HG02938 (cell line): ENCODE measurements around the gene CRLF1.
"Not testable (repeated sequence)": the region's sequence is repeated elsewhere in the genome, so short reads cannot be mapped to it uniquely, and the experiment has no call there.

Experiments used
- ATAC-seq: cut with Tn5 transposase; IDR thresholded peaks from one replicate; pipeline ENCODE4 v1.9.1; 2021; ENCODE audit warnings: mild to moderate bottlenecking, moderate library complexity; ENCODE audit not compliant: unreplicated experiment

CRLF1 gene

GRCh38 chr19:18593367-18594095, 13.1 kb downstream of the CRLF1 start:
- ATAC-seq: no peak

DNA sequence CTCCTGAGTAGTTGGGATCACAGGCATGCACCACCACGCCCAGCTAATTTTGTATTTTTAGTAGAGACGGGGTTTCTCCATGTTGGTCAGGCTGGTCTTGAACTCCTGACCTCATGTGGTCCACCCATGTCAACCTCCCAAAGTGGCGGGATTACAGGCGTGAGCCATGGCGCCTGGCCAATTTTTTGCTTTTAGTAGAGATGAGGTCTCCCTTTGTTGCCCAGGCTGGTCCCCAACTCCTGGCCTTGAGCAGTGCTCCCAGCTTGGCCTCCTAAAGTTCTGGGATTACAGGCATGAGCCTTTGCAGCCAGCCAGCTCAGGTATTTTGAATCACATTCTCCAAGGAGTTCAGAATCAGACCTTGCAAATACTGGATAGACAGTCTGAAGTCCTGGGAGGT, 13.9 kb downstream of the CRLF1 start:
- ATAC-seq: not testable (repeated sequence)

DNA sequence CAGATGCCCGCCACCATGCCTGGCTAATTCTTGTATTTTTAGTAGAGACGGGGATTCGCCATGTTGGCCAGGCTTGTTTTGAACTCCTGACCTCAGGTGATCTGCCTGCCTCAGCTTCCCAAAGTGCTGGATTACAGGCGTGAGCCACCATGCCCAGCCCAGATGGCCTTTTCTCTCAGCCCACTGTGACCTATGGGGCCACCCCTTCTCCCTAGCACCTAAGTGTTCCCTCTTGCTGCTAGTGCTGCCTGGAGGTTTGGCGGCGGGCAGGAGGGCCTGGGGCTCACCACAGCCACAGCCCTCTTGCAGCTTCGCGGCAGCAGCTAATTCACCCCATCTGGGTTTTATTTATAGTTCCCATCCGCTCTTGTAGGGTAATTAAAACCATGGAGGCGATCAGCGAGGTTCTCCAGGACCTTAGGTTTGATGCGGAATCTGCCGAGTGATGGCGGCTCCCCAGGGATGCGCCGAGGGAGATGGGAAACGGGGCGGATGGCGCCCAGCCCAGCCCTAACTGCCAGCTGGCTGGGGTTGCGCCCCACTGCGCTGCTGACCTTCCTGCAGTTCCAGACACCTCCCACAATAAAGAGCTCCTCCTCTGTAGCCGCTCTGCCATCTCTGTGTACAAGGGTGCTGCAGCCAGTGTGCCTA, 14.7 kb downstream of the CRLF1 start:
- ATAC-seq: no peak

DNA sequence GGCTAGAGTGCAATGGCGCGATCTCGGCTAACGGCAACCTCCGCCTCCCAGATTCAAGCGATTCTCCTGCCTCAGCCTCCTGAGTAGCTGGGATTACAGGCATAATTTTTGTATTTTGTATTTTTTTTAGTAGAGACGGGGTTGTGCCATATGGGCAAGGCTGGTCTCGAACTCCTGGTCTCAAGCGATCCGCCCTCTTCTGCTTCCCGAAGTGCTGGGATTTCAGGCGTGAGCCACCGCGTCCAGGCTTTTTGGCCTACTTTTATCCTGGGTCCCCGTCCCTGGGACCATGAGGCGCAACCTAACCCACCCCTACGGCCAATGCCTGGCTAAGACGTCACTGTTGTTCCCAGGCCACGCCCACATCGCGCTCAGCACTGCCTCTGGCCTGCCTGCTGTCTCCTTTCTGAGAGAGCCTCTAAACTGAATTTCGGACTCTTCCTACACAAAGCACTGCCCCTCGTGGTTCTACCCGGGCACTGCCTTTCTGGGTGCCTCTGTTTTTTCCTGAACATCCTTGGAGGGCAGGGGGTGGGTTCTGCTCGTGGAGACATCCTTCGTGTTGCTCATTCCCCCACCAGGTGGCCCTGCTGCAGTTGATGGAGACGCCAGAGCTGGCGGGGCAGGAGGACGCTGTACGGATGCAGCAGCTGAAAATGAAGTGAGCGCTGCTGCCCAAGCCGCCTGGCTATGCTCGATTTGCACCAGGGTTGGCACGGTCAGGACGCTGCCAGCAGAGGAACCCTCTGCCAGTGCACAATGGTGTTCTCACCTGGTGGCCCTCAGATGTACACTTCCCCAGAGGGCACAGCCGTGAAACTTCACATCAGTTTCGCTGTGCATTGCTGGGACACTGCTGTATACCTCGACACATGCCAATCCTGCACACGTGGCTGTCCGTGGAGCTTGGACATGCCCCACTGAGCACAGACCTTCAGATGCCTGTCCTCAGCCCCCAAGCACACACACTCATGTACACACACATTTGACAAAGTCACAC, 16.0 kb downstream of the CRLF1 start:
- ATAC-seq: no peak

GRCh38 chr19:18589380-18590272, 17.0 kb downstream of the CRLF1 start:
- peak; percentile 32 for ATAC-seq

- ATAC-seq: peak; percentile 55
These were observed 17.8 kb downstream of the CRLF1 start, which contains the start of gene REX1BD for GRCh38 chr19:18588611-18589379. Gene REX1BD (plus strand): TSS chr19:18588798. CDS start chr19:18588802, 4 bp downstream.

- ATAC-seq: peak; percentile 12
These were observed 18.5 kb downstream of the CRLF1 start for GRCh38 chr19:18587962-18588610.

DNA sequence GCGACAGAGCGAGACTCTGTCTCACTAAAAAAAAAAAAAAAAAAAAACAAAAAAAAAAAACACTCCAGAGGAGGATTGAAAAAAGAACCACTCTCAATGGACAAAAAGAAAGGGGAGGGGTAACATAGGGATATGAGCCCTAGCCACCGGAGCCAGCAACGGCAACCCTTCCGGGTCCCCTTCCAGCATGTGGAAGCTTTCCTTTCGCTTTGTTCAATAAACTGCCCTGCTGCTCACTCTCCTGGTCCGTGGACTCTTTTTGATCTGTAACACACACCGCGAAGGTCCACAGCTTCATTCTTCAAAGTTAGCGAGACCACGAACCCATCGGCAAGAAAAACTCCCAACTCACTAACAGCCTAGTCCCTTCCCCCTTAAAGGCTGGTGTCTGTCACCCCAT, 19.0 kb downstream of the CRLF1 start:
- no peak for ATAC-seq

GRCh38 chr19:18586306-18586705, 20.3 kb downstream of the CRLF1 start:
- no peak for ATAC-seq

DNA sequence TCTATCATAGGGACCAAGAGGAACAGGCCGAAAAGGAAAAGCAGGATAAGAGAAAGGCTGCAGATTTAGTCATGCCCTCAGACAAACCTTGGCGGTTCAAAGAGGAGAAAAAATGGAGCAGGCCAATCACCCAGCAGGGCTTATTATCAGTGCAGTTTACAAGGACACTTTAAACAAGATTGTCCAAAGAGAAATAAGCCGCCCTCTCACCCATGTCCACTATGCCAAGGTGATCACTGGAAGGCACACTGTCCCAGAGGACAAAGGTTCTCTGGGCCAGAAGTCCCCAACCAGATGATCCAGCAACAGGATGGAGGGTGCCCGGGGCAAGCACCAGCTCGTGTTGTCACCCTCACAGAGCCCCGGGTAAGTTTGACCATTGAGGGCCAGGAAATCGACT, 26.3 kb downstream of the CRLF1 start:
- no peak for ATAC-seq

DNA sequence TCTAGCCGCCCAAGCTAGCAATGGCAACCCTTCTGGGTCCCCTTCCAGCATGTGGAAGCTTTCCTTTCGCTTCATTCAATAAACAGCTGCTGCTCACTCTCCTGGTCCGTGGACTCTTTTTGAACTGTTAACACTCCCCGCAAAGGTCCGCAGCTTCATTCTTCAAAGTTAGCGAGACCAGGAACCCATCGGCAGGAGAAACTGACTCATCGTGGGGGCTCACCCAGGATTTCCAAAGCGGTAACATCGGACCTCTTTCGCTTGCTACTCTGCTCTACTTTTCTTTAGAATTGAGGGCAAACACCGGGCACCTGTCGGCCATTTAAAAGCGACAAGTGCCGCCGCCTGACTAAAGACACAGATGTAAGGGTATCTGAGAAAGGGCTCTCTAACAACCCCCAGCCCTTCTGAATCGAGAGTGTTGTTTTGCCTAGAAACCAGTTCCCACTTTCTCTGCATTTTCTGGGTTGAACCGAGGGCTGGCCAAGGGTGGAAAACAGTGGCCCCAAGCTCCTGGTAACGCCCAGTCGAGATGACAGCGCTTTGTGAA, 29.2 kb downstream of the CRLF1 start:
- no peak for ATAC-seq

DNA sequence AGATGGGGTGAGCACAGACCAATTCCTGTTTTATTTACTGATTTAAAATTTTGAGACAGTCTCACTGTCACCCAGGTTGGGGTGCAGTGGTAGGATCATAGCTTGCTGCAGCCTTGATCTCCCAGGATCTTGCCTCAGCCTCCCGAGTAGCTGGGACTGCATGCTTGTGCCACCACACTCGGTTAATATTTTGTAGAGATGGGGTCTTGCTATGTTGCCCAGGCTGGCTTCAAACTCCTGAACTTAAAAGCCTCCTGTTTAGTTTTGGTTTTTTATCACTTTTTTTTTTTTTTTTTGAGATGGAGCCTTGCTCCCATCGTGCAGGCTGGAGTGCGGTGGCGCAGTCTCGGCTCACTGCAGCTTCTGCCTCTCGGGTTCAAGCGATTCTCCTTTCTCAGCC, 30.2 kb downstream of the CRLF1 start:
- ATAC-seq: no peak

GRCh38 chr19:18574691-18575291, 31.8 kb downstream of the CRLF1 start:
- no peak for ATAC-seq

DNA sequence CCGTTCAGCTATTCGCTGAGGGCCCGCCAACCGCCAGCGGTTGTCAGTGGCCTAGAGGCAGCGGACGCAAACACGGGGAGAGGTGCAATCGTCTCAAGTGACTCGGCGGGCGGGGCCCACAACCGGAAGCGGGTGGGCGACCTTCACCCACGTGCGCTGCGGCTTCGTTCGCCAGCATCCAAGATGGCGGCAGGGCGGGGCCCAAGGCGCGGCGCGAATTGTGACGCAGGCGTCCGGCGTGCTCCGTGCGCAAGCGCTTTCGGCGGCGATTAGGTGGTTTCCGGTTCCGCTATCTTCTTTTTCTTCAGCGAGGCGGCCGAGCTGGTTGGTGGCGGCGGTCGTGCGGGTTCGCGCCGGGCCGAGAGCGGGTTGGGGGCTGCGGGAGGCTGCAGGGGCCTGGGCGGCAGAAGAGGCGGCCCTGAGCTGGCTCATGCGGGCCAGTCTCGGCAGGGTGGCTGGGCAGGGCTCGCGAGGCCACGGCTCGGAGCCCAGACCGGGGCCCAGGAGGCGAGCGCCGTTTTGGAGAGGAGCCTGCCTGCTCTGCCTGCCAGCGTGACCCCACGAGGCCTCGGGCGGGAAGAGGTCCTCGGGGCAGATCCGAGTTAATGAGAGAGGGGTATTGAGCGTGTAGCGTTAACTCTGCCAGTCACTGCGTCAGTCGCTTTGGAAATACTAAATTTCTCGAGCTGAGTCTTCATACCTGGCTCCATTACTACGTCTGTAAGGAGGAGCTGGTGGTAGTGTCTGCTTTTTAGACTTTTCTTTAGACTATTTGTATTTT, 34.8 kb downstream of the CRLF1 start, which contains the start of gene UBA52:
TSS of gene UBA52 (plus strand) at position 294 of the 781 bp plus-strand sequence. CDS start 1,444 bp downstream, outside the sequence.
- peak; percentile 87 for ATAC-seq

DNA sequence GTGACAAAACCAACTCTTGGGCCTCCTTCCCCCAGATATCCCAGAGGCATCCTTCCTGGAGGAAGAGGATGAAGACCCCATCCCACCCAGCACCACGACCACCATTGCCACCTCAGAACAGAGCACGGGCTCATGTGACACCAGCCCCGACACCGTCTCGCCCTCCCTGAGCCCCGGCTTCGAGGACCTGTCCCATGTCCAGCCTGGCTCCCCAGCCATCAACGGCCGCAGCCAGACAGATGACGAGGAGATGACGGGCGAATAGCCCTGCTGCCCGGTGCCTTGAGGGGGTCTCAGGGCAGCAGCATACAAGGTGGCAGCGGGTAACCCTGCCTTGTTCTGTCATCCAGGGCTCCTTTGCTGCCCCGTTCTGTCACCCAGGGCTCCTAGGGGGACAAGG, 38.2 kb downstream of the CRLF1 start:
- no peak for ATAC-seq

GRCh38 chr19:18566953-18567352, 39.6 kb downstream of the CRLF1 start:
- no peak for ATAC-seq

DNA sequence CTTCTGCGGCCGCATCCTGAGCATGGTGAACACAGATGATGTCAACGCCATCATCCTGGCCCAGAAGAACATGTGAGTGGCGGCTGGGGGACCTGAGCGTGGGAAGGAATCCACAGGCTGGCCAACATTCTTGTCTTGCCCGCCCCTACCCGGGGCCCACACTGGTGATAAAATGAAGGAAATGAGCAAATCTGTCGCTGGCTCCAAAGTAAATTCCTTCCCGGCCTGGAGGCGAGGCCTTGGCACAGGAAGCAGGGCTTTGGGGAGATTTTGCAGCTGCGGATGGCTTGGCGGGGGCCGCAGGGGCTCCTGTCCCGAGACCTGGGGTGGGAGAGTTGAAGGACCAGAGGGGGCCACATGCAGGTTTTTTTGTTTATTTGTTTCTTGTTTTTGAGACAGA, 44.5 kb downstream of the CRLF1 start:
- no peak for ATAC-seq
